SK-N-MC (cell line): Measurements from ENCODE around the gene FBXO15.

ENCODE experiments used
- DNase-seq: peaks from one replicate; pipeline ENCODE4 v3.0.0-alpha.2; 2011; ENCODE audit warnings: low read depth, low spot score
- H3K27ac ChIP-seq: fragments of 200-600 bp; sonication (generic); 2 replicates; pipeline ENCODE4 v1.5.1; 2016; ENCODE audit warnings: mixed run types
- H3K36me3 ChIP-seq: fragments of 200-600 bp; sonication (generic); 2 replicates; pipeline ENCODE4 v1.6.1; 2017; ENCODE audit warnings: antibody characterized with exemption, low read length, mixed read lengths; ENCODE audit not compliant: insufficient read depth
- H3K4me3 ChIP-seq: fragments of 200-600 bp; sonication (generic); 2 replicates; pipeline ENCODE4 v1.5.1; 2016
- H3K9ac ChIP-seq: fragments of 200-600 bp; sonication (generic); 2 replicates; pipeline ENCODE4 v1.8.0; 2017; ENCODE audit warnings: mixed run types, mixed read lengths; ENCODE audit not compliant: insufficient read length
- H3K9me3 ChIP-seq: fragments of 200-600 bp; sonication (generic); 2 replicates; pipeline ENCODE4 v1.6.1; 2017; ENCODE audit warnings: low read depth, mild to moderate bottlenecking, antibody characterized with exemption, low read length, moderate library complexity, mixed read lengths
- EZH2 ChIP-seq: fragments of 200-600 bp; sonication (generic); IDR thresholded peaks from one replicate; pipeline ENCODE4 v1.6.1; 2017; ENCODE audit warnings: antibody characterized with exemption
- FOXP2 ChIP-seq: optimal IDR thresholded peaks from 2 replicates; pipeline ENCODE3; 2011; ENCODE audit warnings: mild to moderate bottlenecking, moderate library complexity; ENCODE audit not compliant: insufficient read depth; ENCODE audit errors: extremely low read length, control extremely low read depth
- POLR2AphosphoS5 ChIP-seq: IDR thresholded peaks from 2 replicates; pipeline ENCODE4 v1.6.1; 2012; ENCODE audit warnings: mild to moderate bottlenecking, low read depth, low read length, borderline replicate concordance

FBXO15 gene, protein sequence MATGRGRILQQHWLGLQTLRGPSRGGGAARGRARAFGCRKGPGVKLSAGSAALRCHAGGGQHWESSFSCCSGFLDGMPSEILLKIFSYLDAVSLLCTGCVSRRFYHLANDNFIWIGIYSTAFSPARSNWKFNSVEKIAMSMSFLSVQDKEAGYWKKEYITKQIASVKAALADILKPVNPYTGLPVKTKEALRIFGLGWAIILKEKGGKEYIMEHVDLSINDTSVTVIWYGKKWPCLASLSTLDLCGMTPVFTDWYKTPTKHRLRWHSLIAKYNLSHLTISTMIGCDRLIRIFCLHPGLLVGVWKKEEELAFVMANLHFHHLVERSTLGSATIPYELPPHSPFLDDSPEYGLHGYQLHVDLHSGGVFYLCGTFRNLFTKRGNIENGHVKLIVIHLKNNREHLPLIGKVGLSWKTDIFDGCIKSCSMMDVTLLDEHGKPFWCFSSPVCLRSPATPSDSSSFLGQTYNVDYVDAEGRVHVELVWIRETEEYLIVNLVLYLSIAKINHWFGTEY

DNA sequence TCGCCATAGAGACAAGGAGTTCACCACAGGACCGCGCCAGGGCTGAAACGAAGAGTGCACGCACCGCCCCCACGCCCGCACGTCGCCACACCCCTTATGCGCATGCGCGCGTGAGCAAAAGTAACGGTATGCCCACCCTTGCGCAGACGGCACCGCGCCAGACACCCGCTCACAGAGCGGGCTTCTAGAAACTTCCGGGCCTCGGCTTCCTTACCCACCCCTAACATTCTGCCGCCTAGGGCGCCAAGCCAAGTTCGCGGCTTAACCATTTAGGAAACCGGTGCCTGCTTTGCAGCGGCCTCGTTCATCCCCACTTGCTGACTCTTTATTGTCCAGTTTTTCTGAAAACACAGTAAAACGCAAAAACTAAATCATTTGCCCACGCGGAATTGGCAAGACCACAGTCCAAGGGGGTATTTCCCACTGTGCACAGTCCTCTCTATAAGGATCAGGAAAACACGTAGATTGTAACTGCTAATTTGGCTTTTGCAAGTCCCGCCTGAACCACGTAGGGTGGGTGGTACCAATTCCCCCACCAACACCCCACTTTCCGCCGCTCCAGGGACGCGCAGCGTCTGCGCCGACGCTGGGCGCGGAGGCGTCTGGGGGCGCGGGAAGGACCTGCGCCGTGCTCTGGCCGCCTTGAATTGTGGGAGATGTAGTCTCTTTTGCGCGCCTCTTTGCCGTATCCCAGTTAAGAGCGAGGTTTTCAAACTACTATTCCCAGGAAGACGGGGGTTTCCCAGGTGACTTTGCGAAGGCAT lies at the start of gene FBXO15, which contains the start of gene TIMM21:
Gene FBXO15 (minus strand): TSS at position 56 of the 764 bp plus-strand sequence. CDS start 49 bp downstream, at position 7.
Gene TIMM21 (plus strand): TSS at position 745 of the 764 bp plus-strand sequence. CDS start 286 bp downstream, outside the sequence.
- Histone ChIP-seq H3K9ac (peak within 1 kb of the TSS; percentile 95), H3K27ac (peak within 1 kb of the TSS; percentile 96), H3K36me3 (peaks cover 13% of the 10 kb centered on the region), H3K9me3 (no peaks in the 10 kb centered on the region), H3K4me3 (peak within 1 kb of the TSS; percentile 88)
- no peak for TF ChIP-seq EZH2
- TF ChIP-seq POLR2AphosphoS5: peak; percentile 79; the same call in 1 of the 2 replicates
- TF ChIP-seq FOXP2: no peak
- peak; percentile 92 for DNase-seq

DNA sequence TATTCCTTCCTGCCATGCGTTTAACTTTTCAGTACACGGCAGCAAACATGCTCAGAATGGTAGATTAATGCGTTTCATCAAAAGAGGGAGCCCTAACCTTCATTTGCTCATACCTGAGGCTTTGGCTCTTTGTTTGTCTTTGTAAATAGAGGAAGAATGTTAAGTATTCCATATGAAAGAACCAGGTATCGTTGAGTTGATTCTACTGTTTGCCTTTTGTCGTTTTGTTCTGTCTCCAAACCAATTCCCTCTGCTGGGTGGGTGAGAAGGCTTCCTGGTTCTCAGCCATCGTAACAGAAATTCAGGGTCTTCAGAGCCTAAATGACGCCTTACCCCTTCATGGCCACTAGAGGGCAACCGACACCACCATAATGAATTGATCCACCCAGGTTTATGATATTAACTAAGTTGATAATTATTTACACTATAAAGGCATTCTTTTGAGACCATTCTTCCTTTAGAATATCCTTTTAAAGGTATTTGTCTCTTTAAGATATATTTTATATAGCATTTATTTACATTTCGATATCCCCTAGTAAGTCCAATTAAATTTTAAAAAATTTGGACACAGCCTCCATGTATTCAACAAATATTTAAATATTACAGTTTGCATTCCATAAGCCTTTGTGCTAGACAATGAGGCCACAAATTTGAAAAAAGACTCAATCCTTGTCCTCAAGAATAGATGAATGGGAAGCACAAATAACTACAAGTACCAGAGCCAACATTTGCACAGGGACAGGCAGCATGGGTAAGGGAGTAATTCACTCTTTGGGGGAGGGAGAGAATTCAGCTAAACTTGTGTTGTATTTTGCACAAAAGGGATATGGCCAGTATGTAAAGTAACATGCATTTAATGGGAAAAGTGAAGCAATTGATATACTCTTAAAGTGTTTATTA lies 48.8 kb upstream of the FBXO15 start:
- Histone ChIP-seq H3K4me3 (peak overlapping the region; percentile 67), H3K9me3 (no peaks in the 10 kb centered on the region), H3K9ac (no peak overlapping the region), H3K36me3 (no peaks in the 10 kb centered on the region), H3K27ac (peak overlapping the region; percentile 74)
- peak; percentile 64 for DNase-seq
- no peak for TF ChIP-seq EZH2
- no peak for TF ChIP-seq POLR2AphosphoS5
- TF ChIP-seq FOXP2: no peak

DNA sequence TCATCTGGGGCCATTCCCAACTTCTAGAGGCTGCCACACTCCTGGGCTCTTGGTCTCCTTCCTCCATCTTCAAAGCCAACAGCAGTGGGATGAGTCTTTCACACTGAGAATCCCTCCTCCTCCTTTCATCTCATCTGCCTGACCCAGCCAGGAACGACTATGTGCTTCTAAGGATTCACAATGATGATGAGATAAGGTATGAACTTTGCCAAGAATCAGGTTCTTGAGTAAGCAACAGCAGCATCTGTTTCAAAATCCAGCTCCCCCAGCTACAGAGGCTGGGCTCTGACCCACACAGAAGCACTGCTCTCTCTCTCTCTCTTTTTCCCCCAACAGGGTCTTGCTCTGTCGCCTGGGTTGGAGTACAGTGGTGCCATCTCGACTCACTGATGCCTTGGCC lies 47.1 kb upstream of the FBXO15 start:
- Histone ChIP-seq H3K27ac (no peak overlapping the region), H3K36me3 (no peaks in the 10 kb centered on the region), H3K9ac (no peak overlapping the region), H3K4me3 (no peak overlapping the region), H3K9me3 (no peaks in the 10 kb centered on the region)
- DNase-seq: no peak
- TF ChIP-seq FOXP2 (no peak), POLR2AphosphoS5 (no peak), EZH2 (no peak)

DNA sequence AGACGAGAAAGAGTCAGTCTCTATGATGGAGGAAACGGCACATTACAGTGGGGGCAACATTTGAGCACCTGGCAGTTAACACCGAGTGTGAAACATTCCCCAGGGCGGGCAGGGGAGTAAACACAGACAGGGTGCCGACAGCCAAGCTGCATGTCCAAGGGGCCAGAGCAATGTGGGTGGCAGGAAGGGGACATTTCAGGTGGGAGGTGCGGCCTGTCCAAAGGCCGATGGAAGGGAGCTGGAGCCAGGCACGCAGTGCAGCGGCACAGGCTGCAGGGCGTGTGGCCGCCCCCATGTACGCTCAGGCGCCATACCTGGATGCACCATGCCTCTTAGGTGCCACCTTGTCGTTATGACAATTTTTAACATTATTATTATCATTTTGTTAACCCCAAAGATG lies 43.9 kb upstream of the FBXO15 start:
- H3K9ac ChIP-seq: no peak overlapping the region
- no peak overlapping the region for H3K27ac ChIP-seq
- no peaks in the 10 kb centered on the region for H3K36me3 ChIP-seq
- H3K4me3 ChIP-seq: no peak overlapping the region
- no peaks in the 10 kb centered on the region for H3K9me3 ChIP-seq
- no peak for TF ChIP-seq POLR2AphosphoS5
- TF ChIP-seq FOXP2: no peak
- TF ChIP-seq EZH2: no peak
- no peak for DNase-seq

DNA sequence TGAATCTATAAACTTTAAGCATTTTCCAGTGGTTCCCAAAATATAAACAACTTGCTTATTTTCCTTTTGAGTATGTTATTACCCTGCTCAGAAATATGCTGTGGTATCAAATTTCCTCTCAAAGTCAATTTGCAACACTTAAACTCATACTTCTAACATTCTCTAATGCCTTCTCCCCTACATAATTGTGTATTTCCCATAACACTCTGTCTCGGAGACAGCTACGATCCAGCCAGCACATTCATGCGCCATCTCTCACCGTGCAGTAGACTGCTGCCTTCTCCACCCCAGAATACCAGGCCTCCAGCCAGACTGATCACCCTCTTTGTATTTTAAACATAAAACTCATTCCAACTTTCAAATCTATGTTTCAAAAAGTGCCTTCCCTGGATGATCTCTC lies 42.5 kb upstream of the FBXO15 start:
- no peak for DNase-seq
- Histone ChIP-seq H3K36me3 (no peaks in the 10 kb centered on the region), H3K9ac (no peak overlapping the region), H3K9me3 (no peaks in the 10 kb centered on the region), H3K27ac (no peak overlapping the region), H3K4me3 (no peak overlapping the region)
- no peak for TF ChIP-seq FOXP2
- no peak for TF ChIP-seq POLR2AphosphoS5

DNA sequence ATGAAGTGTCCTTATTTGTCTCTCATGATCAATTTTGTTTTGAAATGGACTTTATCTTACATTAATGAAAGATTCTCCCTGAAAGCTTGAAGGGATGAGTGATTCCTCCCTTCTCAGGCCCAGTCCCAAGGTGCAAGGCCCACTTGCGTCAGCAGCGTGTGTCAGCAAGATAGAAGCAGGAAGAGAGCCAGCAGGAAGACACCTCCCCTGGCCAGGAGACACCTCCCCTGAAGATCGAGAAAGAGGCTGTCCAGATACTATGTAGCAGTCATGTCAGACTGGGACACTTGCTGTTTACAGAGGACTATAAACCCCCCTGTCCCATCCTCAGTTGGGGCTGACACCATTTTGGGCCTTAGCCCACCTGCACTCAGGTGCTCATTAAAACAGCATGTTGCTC lies 39.0 kb upstream of the FBXO15 start:
- TF ChIP-seq EZH2: no peak
- no peak for TF ChIP-seq FOXP2
- no peak for TF ChIP-seq POLR2AphosphoS5
- no peak for DNase-seq
- Histone ChIP-seq H3K9me3 (no peaks in the 10 kb centered on the region), H3K36me3 (no peaks in the 10 kb centered on the region), H3K27ac (no peak overlapping the region), H3K9ac (no peak overlapping the region), H3K4me3 (no peak overlapping the region)

DNA sequence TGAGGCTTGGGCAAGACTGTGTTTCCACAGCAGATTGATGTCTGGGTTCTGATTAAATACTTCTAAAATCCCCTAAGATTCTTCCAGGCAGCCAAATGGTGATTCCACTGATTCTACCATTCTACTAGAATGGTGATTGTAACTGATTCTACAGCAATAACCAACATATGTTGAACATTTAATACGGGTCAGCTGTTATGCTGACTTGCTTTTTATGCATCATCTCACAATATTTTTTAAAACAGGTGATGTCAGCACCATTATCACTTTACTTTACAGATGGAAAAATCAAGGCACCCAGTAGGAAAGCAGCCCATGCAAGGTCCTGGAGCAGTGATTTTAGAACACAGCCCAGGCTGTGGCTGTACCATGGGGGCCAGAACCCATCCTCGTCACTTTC lies 38.2 kb upstream of the FBXO15 start:
- no peak for TF ChIP-seq EZH2
- TF ChIP-seq FOXP2: no peak
- no peak for TF ChIP-seq POLR2AphosphoS5
- H3K9me3 ChIP-seq: no peaks in the 10 kb centered on the region
- no peaks in the 10 kb centered on the region for H3K36me3 ChIP-seq
- no peak overlapping the region for H3K9ac ChIP-seq
- DNase-seq: no peak
- H3K27ac ChIP-seq: no peak overlapping the region
- H3K4me3 ChIP-seq: no peak overlapping the region

DNA sequence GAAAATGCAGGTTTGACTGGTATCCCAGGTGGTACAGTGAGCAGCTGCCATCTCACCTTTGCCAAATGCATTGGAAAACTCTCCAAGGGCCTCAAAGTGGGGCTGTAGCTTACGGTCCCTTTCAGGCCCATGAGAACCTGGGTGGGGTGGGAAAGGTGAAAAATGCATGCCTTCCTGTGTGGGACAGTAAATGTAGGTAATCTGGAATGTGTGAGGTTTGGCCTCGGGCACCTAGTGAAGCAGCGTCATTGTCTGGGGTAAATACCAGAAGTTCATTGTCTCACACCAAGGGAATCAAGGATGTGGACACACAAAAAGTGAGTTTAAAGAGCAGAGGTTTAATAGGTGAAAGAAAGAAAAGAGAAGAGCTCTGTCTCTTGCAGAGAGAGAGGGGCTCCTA lies 37.2 kb upstream of the FBXO15 start:
- no peak overlapping the region for H3K27ac ChIP-seq
- no peak overlapping the region for H3K9ac ChIP-seq
- no peak for DNase-seq
- TF ChIP-seq FOXP2 (no peak), POLR2AphosphoS5 (no peak)
- H3K9me3 ChIP-seq: no peaks in the 10 kb centered on the region
- no peak overlapping the region for H3K4me3 ChIP-seq
- H3K36me3 ChIP-seq: no peaks in the 10 kb centered on the region
